ENCODE data around the gene MESP1.

The MESP1 gene

DNA sequence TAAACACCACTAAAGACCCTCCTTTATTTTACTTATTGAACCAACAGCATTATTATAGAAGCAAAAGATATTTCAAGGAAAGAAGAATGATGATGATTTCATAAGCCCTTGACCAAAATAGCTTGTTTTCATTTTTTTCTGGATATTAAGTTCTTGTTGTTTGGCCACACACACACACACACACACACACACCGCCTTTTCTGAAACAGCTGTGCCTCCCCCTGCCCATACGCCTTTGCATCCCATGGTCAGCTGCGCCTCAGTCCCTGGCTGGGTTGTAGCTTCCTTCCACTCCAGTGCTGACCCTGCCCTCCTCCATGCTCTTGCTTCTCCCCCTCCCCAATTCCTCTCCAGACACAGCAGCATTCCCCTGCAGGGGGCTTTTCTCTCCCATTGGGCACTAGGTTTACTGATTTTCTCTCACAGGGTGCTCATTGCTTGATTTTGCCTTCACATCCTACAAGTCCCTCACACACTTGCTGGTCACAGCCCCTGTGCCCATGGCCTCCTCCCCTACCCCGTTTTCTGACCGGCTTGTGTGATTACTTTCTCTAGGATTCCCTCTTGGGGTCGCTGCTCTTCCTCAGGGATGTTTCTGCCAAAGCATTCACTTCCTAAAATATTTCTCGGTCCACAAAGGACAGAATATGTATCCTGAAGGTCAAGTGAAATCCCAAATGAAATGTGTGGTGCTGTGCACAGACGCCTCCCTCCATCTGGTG lies 18.4 kb downstream of the MESP1 start:
- in situ Hi-C loops (cut with HindIII; ENCODE audit: low sequenced_read_pairs), result no loop called here

DNA sequence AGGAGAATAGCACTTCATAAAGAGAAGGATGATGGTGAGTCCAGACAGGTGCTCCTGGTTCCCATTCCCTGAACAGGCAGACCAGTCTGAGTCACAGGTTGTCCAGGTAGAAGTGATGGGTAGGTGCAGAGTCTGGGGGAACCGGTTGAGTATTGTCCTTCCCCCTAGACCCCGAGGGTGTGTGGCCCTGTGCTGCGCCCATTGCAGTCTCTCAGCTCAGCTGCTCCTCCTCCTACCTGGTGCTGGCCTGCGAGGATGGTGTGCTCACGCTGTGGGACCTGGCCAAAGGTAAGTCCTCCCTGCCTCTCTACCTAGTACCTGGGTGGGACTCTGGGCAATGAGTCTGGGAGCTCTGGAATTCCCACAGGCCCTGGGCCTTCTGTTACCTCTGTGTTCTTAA lies 19.8 kb downstream of the MESP1 start:
- in situ Hi-C loops (cut with HindIII; ENCODE audit: low sequenced_read_pairs), result no loop called here

DNA sequence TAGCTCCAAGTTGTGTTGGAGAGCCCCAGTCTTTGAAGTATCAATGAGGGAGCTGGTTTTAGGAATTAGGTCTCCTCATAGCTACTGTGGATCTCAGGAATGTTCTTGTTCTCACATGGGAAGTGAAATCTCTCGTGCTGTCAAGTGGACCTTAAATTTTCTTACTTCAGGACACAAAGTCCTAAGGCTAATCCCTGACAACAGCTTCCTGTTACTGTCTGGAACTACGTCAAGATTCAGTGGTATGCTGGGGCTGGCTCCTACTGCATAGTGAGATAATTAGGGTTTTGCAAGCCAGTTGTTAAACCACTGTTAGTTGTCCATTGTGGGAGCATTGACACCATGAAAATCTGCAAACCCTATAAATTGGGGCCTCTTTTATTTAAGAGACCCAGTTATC lies 22.8 kb downstream of the MESP1 start:
- in situ Hi-C loops (cut with HindIII; ENCODE audit: low sequenced_read_pairs), result no loop called here

DNA sequence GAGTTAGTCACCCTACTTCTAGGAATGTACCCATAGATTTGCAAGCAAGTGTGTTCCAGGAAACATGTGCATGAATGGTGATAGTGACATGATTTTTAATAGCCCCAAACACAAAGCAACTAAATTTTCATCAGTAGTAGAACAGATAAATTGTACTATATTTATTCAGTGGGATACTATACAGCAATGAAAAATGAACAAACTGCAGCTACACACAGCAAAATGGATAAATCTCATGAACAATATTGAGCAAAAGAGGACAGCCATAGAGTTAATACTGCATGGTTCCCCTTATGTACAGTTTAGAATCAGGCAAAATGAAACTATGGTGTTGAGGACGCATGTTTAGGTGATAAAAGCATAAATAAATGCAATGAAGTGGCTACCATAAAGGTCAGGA lies 26.0 kb downstream of the MESP1 start:
- in situ Hi-C loops (cut with HindIII; ENCODE audit: low sequenced_read_pairs), result no loop called here

DNA sequence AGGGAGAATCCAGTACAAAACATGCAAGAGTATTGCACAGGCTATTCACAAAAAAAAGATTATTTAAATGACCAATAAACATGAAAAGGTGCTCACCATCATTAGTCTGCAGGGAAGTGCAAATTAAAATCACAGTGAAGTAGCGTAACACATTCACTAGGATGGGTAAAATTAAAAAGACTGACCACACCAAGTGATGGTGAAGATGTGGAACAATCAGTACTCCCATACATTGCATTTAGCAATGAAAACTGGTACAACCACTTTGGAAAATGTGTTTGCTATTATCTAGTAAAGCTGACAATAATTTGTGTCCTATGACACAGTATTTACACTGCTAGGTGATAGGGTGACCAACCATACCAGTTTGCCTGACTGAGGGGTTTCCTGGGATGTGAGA lies 26.4 kb downstream of the MESP1 start:
- in situ Hi-C loops (cut with HindIII; ENCODE audit: low sequenced_read_pairs), result no loop called here

DNA sequence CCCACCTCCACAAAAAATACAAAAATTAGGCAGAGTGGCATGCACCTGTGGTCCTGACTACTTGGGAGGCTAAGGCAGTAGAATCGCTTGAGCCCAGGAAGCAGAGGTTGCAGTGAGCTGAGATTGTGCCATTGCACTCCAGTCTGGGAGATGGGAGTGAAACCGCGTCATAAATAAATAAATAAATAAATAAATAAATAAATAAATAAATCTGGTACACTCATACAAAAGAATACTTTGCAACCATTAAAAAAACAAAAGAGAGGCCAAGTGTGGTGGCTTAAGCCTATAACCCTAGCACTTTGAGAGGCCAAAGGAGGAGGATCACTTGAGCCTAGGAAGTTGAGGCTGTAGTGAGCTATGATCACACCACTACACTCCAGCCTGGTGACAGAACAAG lies 28.0 kb downstream of the MESP1 start:
- in situ Hi-C loops (cut with HindIII; ENCODE audit: low sequenced_read_pairs), result no loop called here

DNA sequence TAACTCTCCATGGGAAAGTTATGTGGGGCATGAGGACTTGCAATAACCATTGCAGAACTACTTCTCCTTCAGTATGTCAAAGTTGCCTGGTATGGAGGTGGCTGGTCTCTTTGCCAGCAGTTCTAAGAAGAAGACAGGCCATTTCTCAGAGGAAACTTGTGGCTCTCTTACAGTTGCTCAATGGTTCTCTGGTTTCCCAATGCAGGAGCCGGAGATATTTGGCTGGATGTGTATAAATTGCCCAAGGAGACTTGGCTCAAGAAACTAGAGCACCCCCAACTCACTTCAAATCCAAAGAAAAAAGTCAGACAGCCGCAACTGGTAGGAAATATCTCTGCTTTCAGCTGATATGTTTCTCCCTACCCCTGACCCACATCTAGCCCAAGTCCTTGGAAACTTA lies 36.3 kb downstream of the MESP1 start:
- in situ Hi-C loops (cut with HindIII; ENCODE audit: low sequenced_read_pairs), result no loop called here

DNA sequence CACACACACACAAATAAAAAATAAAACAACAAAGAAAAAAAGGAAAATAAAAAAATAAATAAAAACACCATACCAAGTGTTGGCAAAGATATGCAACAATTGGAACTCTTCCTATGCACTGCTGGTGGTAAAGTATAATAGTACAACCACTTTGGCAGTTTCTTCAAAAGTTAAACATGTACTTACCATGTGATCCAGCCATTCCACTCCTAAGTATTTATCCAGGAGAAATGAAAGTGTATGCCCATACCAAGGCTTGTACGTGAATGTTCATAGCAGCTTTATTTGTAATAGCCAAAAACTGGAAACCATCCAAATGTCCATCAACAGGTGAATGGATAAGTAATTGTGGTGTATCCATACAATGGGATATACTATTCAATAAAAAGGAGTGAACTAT lies 43.5 kb downstream of the MESP1 start:
- in situ Hi-C loops (cut with HindIII; ENCODE audit: low sequenced_read_pairs), result no loop called here

DNA sequence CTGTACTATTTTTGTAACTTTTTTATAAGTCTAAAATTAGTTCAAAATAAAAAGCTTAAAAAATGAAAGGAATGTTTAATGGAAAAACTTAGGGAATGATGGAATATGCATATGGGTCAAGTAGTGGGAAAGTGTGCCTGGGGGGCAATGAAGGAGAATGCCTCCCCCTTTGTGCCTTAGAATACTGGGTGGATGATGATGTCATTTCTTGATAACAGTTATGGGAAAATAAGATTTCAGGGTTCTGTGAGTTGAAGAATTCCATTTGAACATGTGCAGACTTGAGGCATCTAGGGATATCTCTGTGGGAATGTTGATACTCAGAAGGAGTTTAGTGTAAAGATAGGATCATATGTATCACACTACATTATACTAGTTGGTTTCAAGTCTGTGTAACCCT lies 46.6 kb downstream of the MESP1 start:
- in situ Hi-C loops (cut with HindIII; ENCODE audit: low sequenced_read_pairs), result no loop called here
